Thoracic aorta (tissue), 2 donors: ENCODE data around the gene TAS2R43. TPM values are rescaled to one million over a fixed set of nuclear protein-coding genes. Genes with fewer than 3 reads are reported as not detected.
"Not testable (repeated sequence)": the region's sequence is repeated elsewhere in the genome, so short reads cannot be mapped to it uniquely, and the experiment has no call there.

ENCODE experiments used
- ATAC-seq: fragments of 150-250 bp; one replicate; pipeline ENCODE4 v1.8.0; 2017; ENCODE audit warnings: low read depth; ENCODE audit not compliant: insufficient number of reproducible peaks, low FRiP score
- DNase-seq: peaks from one replicate; pipeline ENCODE4 v3.0.0-alpha.2; 2020; ENCODE audit warnings: low spot score
- H3K27ac ChIP-seq, 2 donors: fragments of 200-600 bp; sonication (generic); 1 replicate in 1 of 2; 2 replicates in 1 of 2; pipeline ENCODE4 v1.5.1; 2016; ENCODE audit warnings: mild to moderate bottlenecking in 2 of 2, moderate library complexity in 2 of 2
- H3K27me3 ChIP-seq: fragments of 200-600 bp; sonication (generic); replicated peaks from 2 replicates; pipeline ENCODE4 v1.6.0; 2016; ENCODE audit warnings: mild to moderate bottlenecking; ENCODE audit not compliant: insufficient read depth
- H3K36me3 ChIP-seq: fragments of 200-600 bp; sonication (generic); one replicate; pipeline ENCODE4 v1.5.1; 2016
- H3K4me1 ChIP-seq, 2 donors: fragments of 200-600 bp; sonication (generic); 1 replicate in 1 of 2; 2 replicates in 1 of 2; pipeline versions ENCODE4 v1.5.1 to v1.6.0; 2016; ENCODE audit warnings: low read depth in 2 of 2, mild to moderate bottlenecking in 1 of 2; ENCODE audit not compliant: control insufficient read depth in 1 of 2
- H3K4me3 ChIP-seq: fragments of 200-600 bp; sonication (generic); 2 replicates; pipeline ENCODE4 v1.5.1; 2016; ENCODE audit warnings: mild to moderate bottlenecking
- H3K9me3 ChIP-seq: fragments of 200-600 bp; sonication (generic); 2 replicates; pipeline ENCODE4 v1.5.1; 2016
- total RNA-seq, 2 donors: library from RNA; depleted of rRNA; stranded (reverse); fragments of >200 nt; gene quantifications; one replicate each; pipeline versions ENCODE4 v1.1.0 to v1.2.3, GENCODE V29; 2016
- TF ChIP-seq, protein P1 (sequence below): fragments of 200-600 bp; sonication (generic); IDR thresholded peaks from one replicate; pipeline ENCODE4 v1.5.1; 2019; ENCODE audit warnings: antibody characterized with exemption

The TAS2R43 gene
- total RNA-seq, 2 donors from 2014 or later, result 2.7 to 6.3 TPM

DNA sequence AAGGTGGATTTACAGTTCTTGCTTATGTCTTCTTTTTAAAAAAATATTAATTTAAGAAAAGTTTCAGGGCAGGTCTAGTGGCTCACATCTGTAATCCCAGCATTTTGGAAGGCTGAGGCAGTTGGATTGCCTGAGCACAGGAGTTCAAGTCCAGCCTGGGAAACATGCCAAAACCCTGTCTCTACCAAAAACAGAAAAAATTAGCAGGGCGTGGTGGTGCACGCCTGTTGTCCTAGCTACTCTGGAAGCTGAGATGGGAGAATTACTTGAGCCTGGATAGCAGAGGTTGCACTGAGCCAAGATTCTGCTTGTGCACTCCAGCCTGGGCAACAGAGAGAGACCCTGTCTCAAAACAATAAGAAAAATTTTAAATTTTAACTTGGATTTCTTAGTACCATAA lies 24.6 kb downstream of the TAS2R43 start:
- no peak for DNase-seq
- TF ChIP-seq, protein P1, sequence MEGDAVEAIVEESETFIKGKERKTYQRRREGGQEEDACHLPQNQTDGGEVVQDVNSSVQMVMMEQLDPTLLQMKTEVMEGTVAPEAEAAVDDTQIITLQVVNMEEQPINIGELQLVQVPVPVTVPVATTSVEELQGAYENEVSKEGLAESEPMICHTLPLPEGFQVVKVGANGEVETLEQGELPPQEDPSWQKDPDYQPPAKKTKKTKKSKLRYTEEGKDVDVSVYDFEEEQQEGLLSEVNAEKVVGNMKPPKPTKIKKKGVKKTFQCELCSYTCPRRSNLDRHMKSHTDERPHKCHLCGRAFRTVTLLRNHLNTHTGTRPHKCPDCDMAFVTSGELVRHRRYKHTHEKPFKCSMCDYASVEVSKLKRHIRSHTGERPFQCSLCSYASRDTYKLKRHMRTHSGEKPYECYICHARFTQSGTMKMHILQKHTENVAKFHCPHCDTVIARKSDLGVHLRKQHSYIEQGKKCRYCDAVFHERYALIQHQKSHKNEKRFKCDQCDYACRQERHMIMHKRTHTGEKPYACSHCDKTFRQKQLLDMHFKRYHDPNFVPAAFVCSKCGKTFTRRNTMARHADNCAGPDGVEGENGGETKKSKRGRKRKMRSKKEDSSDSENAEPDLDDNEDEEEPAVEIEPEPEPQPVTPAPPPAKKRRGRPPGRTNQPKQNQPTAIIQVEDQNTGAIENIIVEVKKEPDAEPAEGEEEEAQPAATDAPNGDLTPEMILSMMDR, result no peak
- Histone ChIP-seq H3K9me3 (no peaks in the 10 kb centered on the region), H3K4me3 (no peak overlapping the region), H3K4me1 (peaks cover 3 to 8% of the 10 kb centered on the region in 2 donors), H3K27ac (no peak overlapping the region), H3K27me3 (no peaks in the 10 kb centered on the region), H3K36me3 (no peaks in the 10 kb centered on the region)
- ATAC-seq, result no peak

- not testable (repeated sequence) for H3K27ac ChIP-seq, H3K4me3 ChIP-seq, H3K4me1 ChIP-seq, DNase-seq, H3K9me3 ChIP-seq, H3K36me3 ChIP-seq, H3K27me3 ChIP-seq, ATAC-seq
Measured at GRCh38 chr12:11062194-11062593, 29.9 kb downstream of the TAS2R43 start, which contains the start of gene TAS2R46. Gene TAS2R46 (minus strand): TSS chr12:11062294. CDS start chr12:11062294, 0 bp downstream.

DNA sequence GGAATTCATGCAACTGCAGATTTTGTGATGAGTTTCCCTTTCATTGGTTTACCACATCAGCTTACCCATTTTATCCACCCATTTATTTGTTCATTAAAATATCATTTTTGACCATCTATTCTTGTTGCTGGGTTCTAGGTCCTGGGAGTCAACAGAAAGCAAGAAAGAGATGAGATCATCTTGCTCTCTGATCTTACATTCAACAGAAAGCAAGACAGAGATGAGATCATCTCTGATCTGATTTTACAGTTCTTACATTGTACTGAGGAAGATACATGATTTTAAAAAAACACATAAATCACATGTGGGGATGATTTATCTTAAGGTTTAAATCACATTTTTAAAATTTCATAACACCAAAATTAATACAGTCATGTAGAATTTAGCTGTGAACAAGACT lies 32.3 kb downstream of the TAS2R43 start:
- DNase-seq (no peak), ATAC-seq (no peak)
- Histone ChIP-seq H3K36me3 (no peaks in the 10 kb centered on the region), H3K4me1 (no peaks in the 10 kb centered on the region), H3K9me3 (no peaks in the 10 kb centered on the region), H3K27me3 (no peaks in the 10 kb centered on the region), H3K4me3 (no peak overlapping the region), H3K27ac (no peak overlapping the region)
- TF ChIP-seq, protein P1, result no peak

GRCh38 chr12:11059041-11059440 lies 33.1 kb downstream of the TAS2R43 start:
- ATAC-seq (no peak), DNase-seq (no peak)
- H3K27me3 ChIP-seq, result no peaks in the 10 kb centered on the region
- H3K4me3 ChIP-seq, result no peak overlapping the region
- no peaks in the 10 kb centered on the region for H3K36me3 ChIP-seq
- no peaks in the 10 kb centered on the region for H3K4me1 ChIP-seq
- H3K9me3 ChIP-seq, result no peaks in the 10 kb centered on the region
- TF ChIP-seq, protein P1, result no peak
- H3K27ac ChIP-seq, result no peak overlapping the region

DNA sequence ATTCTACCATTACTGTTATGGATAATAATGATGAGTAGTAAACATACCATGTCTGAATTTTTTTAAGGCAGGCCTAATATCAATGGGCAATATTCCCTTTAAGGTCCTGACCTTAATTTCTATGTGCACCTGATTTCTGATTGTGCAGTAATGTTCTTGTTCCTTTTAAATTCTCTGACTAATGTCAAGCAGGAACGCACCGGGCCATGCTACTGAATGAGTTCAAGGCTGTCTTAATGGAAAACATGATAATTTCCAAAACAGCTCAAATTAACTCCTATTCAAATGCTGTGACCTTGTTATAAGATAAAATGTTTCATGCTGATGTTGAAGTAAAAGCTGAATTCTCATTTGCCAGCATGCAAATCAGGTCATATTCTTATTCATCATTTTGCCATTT lies 36.8 kb downstream of the TAS2R43 start:
- TF ChIP-seq, protein P1, result no peak
- no peak for ATAC-seq
- Histone ChIP-seq H3K36me3 (no peaks in the 10 kb centered on the region), H3K27ac (no peak overlapping the region), H3K27me3 (no peaks in the 10 kb centered on the region), H3K4me3 (no peak overlapping the region), H3K4me1 (no peaks in the 10 kb centered on the region), H3K9me3 (peaks cover 2% of the 10 kb centered on the region)
- no peak for DNase-seq

DNA sequence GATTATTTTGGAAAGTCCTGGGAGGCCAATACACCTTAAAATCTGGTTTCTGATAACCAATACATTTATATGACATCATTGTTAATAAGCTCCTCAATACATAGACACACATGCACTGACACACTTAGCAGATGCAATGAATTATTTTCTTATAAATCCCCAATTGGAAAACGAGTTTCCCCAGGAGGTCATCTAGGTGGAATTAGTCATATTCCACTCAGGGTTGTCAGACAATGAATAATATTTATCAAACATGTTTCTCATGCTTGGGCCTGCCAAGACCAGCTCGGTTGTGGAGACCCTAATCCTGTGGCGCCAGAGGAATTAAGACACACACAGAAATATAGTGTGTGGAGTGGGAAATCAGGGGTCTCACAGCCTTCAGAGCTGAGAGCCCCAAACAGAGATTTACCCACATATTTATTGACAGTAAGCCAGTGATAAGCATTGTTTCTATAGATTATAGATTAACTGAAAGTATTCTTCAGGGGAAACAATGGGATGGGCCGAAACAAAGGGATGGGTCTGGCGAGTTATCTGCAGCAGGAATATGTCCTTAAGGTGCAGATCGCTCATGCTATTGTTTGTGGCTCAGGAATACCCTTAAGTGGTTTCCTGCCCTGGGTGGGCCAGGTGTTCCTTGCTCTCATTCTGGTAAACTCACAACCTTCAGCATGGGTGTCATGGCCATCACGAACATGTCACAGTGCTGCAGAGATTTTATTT lies 42.1 kb downstream of the TAS2R43 start:
- DNase-seq, H3K36me3 ChIP-seq, ATAC-seq, H3K4me3 ChIP-seq, H3K27ac ChIP-seq, H3K9me3 ChIP-seq, H3K27me3 ChIP-seq: not testable (repeated sequence)
- H3K4me1 ChIP-seq, result peaks cover 0 to 15% of the 10 kb centered on the region in 2 donors

- H3K4me3 ChIP-seq, H3K27ac ChIP-seq, H3K36me3 ChIP-seq, DNase-seq, H3K27me3 ChIP-seq, ATAC-seq, H3K9me3 ChIP-seq, H3K4me1 ChIP-seq: not testable (repeated sequence)
Measured at GRCh38 chr12:11041366-11041765, 50.7 kb downstream of the TAS2R43 start.
